ENCODE results near the gene TTF2. TPM values are rescaled to one million over a fixed set of nuclear protein-coding genes. Genes with fewer than 3 reads are reported as not detected.

TTF2 gene
- total RNA-seq, 1 experiment from 2014 or later: 88.8 TPM

DNA sequence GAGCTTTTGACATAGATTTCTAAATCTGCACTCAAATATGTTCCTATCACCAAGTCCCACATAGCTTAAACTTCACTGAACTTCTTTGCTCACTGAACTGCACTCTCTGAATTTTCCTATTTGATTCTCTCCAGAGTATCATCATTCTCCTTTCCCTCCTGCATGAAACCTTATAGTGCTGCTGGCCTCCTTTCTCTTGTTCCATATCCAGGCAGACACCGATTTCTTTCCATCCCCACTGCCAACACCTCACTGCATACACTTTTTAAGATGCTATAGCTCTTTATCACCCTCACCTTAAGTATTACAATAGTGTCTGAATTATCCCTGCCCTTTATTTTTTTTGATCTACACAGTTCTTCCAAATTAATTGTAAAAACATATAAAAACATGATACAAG is 64.5 kb downstream of the TTF2 start (continued):
- TF ChIP-seq, protein P1, sequence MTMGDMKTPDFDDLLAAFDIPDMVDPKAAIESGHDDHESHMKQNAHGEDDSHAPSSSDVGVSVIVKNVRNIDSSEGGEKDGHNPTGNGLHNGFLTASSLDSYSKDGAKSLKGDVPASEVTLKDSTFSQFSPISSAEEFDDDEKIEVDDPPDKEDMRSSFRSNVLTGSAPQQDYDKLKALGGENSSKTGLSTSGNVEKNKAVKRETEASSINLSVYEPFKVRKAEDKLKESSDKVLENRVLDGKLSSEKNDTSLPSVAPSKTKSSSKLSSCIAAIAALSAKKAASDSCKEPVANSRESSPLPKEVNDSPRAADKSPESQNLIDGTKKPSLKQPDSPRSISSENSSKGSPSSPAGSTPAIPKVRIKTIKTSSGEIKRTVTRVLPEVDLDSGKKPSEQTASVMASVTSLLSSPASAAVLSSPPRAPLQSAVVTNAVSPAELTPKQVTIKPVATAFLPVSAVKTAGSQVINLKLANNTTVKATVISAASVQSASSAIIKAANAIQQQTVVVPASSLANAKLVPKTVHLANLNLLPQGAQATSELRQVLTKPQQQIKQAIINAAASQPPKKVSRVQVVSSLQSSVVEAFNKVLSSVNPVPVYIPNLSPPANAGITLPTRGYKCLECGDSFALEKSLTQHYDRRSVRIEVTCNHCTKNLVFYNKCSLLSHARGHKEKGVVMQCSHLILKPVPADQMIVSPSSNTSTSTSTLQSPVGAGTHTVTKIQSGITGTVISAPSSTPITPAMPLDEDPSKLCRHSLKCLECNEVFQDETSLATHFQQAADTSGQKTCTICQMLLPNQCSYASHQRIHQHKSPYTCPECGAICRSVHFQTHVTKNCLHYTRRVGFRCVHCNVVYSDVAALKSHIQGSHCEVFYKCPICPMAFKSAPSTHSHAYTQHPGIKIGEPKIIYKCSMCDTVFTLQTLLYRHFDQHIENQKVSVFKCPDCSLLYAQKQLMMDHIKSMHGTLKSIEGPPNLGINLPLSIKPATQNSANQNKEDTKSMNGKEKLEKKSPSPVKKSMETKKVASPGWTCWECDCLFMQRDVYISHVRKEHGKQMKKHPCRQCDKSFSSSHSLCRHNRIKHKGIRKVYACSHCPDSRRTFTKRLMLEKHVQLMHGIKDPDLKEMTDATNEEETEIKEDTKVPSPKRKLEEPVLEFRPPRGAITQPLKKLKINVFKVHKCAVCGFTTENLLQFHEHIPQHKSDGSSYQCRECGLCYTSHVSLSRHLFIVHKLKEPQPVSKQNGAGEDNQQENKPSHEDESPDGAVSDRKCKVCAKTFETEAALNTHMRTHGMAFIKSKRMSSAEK (CRISPR knock-in tag; IDR thresholded peaks at IDR 0.05; ENCODE audit: borderline replicate concordance): no peak
- TF ChIP-seq ZNF121 (CRISPR knock-in tag; IDR thresholded peaks at IDR 0.05): no peak
- TF ChIP-seq, protein P2, sequence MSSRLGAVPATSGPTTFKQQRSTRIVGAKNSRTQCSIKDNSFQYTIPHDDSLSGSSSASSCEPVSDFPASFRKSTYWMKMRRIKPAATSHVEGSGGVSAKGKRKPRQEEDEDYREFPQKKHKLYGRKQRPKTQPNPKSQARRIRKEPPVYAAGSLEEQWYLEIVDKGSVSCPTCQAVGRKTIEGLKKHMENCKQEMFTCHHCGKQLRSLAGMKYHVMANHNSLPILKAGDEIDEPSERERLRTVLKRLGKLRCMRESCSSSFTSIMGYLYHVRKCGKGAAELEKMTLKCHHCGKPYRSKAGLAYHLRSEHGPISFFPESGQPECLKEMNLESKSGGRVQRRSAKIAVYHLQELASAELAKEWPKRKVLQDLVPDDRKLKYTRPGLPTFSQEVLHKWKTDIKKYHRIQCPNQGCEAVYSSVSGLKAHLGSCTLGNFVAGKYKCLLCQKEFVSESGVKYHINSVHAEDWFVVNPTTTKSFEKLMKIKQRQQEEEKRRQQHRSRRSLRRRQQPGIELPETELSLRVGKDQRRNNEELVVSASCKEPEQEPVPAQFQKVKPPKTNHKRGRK (CRISPR knock-in tag; IDR thresholded peaks at IDR 0.05; ENCODE audit: borderline replicate concordance): no peak
- no peak for TF ChIP-seq IRF2 (CRISPR knock-in tag; IDR thresholded peaks at IDR 0.05; ENCODE audit: borderline replicate concordance, low read depth)
- no peak for TF ChIP-seq GRHL2 (CRISPR knock-in tag; IDR thresholded peaks at IDR 0.05; ENCODE audit: insufficient replicate concordance, severe bottlenecking)
- no peak for TF ChIP-seq ZNF423 (CRISPR knock-in tag; IDR thresholded peaks at IDR 0.05)
- TF ChIP-seq, protein P3, sequence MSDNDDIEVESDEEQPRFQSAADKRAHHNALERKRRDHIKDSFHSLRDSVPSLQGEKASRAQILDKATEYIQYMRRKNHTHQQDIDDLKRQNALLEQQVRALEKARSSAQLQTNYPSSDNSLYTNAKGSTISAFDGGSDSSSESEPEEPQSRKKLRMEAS (CRISPR knock-in tag; IDR thresholded peaks at IDR 0.05): no peak
- no peak for TF ChIP-seq NFE2L1 (CRISPR knock-in tag; IDR thresholded peaks at IDR 0.05)

DNA sequence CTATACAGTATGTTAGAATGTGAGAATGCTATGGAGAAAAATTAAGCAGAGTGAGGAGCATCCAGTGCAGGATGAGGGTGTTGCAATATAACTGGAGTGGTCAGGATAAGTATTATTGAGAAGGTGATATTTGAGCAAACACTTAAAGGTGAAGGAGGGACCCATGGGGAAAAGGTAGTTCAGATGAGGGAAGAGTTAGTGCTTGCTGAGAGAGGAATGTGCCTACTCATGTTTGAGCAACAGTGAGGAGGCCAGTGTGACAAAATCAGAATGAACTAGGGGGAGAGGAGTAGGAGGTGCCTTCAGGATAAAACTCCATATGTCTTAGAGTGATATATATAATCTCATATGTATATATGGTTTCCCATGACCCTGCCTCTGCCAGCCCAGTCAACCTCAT is 67.7 kb downstream of the TTF2 start:
- Mint-ChIP-seq H3K27me3 (ENCODE audit: low read depth) (no peaks in the 10 kb centered on the region), H3K4me3 (no peak overlapping the region), H3K27ac (no peak overlapping the region), H3K36me3 (no peaks in the 10 kb centered on the region), H3K9me3 (no peaks in the 10 kb centered on the region), H3K4me1 (peaks cover 15% of the 10 kb centered on the region)
- no peak for TF ChIP-seq NR1H2 (CRISPR knock-in tag; IDR thresholded peaks at IDR 0.05)
- no peak for TF ChIP-seq NFE2L1 (CRISPR knock-in tag; IDR thresholded peaks at IDR 0.05)
- no peak for TF ChIP-seq ZNF317 (CRISPR knock-in tag; IDR thresholded peaks at IDR 0.05; ENCODE audit: borderline replicate concordance, low read depth)
- no peak for TF ChIP-seq ZBTB21 (CRISPR knock-in tag; IDR thresholded peaks at IDR 0.05; ENCODE audit: borderline replicate concordance)
- TF ChIP-seq FOXK1 (CRISPR knock-in tag; IDR thresholded peaks at IDR 0.05): no peak
- no peak for TF ChIP-seq ZNF416 (CRISPR knock-in tag; IDR thresholded peaks at IDR 0.05)
- no peak for TF ChIP-seq SMAD3 (CRISPR knock-in tag; IDR thresholded peaks at IDR 0.05; ENCODE audit: borderline replicate concordance)
- no peak for TF ChIP-seq ZNF138 (CRISPR knock-in tag; conservative IDR thresholded peaks at IDR 0.05)
- TF ChIP-seq ZNF219 (CRISPR knock-in tag; IDR thresholded peaks at IDR 0.05; ENCODE audit: borderline replicate concordance): no peak
- TF ChIP-seq, protein P4, sequence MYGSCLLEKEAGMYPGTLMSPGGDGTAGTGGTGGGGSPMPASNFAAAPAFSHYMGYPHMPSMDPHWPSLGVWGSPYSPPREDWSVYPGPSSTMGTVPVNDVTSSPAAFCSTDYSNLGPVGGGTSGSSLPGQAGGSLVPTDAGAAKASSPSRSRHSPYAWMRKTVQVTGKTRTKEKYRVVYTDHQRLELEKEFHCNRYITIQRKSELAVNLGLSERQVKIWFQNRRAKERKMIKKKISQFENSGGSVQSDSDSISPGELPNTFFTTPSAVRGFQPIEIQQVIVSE (CRISPR knock-in tag; IDR thresholded peaks at IDR 0.05; ENCODE audit: borderline replicate concordance): no peak
- no peak for TF ChIP-seq ETV6 (CRISPR knock-in tag; IDR thresholded peaks at IDR 0.05)
- no peak for TF ChIP-seq CREB1 (CRISPR knock-in tag; IDR thresholded peaks at IDR 0.05)
- no peak for TF ChIP-seq KAT7 (CRISPR knock-in tag; IDR thresholded peaks at IDR 0.05; ENCODE audit: borderline replicate concordance)
- TF ChIP-seq, protein P5, sequence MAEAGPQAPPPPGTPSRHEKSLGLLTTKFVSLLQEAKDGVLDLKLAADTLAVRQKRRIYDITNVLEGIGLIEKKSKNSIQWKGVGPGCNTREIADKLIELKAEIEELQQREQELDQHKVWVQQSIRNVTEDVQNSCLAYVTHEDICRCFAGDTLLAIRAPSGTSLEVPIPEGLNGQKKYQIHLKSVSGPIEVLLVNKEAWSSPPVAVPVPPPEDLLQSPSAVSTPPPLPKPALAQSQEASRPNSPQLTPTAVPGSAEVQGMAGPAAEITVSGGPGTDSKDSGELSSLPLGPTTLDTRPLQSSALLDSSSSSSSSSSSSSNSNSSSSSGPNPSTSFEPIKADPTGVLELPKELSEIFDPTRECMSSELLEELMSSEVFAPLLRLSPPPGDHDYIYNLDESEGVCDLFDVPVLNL (CRISPR knock-in tag; IDR thresholded peaks at IDR 0.05; ENCODE audit: borderline replicate concordance, low read depth): no peak
- TF ChIP-seq, protein P2 (CRISPR knock-in tag; IDR thresholded peaks at IDR 0.05; ENCODE audit: borderline replicate concordance): no peak
- ChIA-PET CTCF (interaction anchor here (0.6 to 2.2 kb wide), 9 partner anchors 9 to 157 kb away, joined by 3 to 51 read pairs (median 8); partner anchors contain the start of gene TTF2), POLR2A (no interaction called here)
- ATAC-seq (peak; percentile 48), DNase-seq (ENCODE audit: low spot score) (no peak)
